ENCODE data around the gene CLMP.
A peak's percentile ranks its signal among the peaks of the same experiment; 100 is the strongest.
"Not testable (repeated sequence)": the region's sequence is repeated elsewhere in the genome, so short reads cannot be mapped to it uniquely, and the experiment has no call there.

Gene CLMP

GRCh38 chr11:123073343-123074057 is 121.5 kb downstream of the CLMP start:
- no peak for DNase-seq

GRCh38 chr11:123072762-123073161 is 122.3 kb downstream of the CLMP start:
- no peak for DNase-seq

GRCh38 chr11:123072332-123072761 is 122.7 kb downstream of the CLMP start:
- no peak for DNase-seq

GRCh38 chr11:123069908-123070821 is 124.9 kb downstream of the CLMP start:
- DNase-seq: no peak

GRCh38 chr11:123065621-123066020 is 129.4 kb downstream of the CLMP start:
- no peak for DNase-seq

GRCh38 chr11:123063826-123064657 is 131.0 kb downstream of the CLMP start:
- no peak for DNase-seq

- DNase-seq: peak; percentile 29 to 47
Measured at GRCh38 chr11:123062892-123063825, 131.9 kb downstream of the CLMP start.

- peak; percentile 99 to 100 for DNase-seq
Measured at GRCh38 chr11:123062158-123062891, 132.7 kb downstream of the CLMP start.

- DNase-seq: peak; percentile 33 to 68
Measured at GRCh38 chr11:123061403-123062157, 133.5 kb downstream of the CLMP start, which contains the start of gene HSPA8. TSS of gene HSPA8 (minus strand) at chr11:123062136. CDS start at chr11:123061324, 812 bp downstream.

GRCh38 chr11:123060277-123061000 is 134.6 kb downstream of the CLMP start:
- DNase-seq: peak; percentile 58 to 81

- not testable (repeated sequence) for DNase-seq
Measured at GRCh38 chr11:123059041-123059920, 135.8 kb downstream of the CLMP start.

GRCh38 chr11:123057661-123058305 is 137.3 kb downstream of the CLMP start:
- no peak for DNase-seq

- peak in 1 of 2 experiments; percentile 24 for DNase-seq
Measured at GRCh38 chr11:123056835-123057491, 138.1 kb downstream of the CLMP start.

- DNase-seq: peak in 1 of 2 experiments; percentile 24
Measured at GRCh38 chr11:123055191-123055901, 139.7 kb downstream of the CLMP start.

GRCh38 chr11:123054301-123055065 is 140.6 kb downstream of the CLMP start:
- peak; percentile 36 to 85 for DNase-seq

Data from NCI-H524 (cell line).